Activated CD4-positive, alpha-beta T cell treated with anti-CD3 and anti-CD28 coated beads, Interleukin-2, amount 50 U/mL, for 4 hours (primary cell): ENCODE measurements around the gene HPSE2.
A peak's percentile ranks its signal among the peaks of the same experiment; 100 is the strongest.

ENCODE experiments used
- DNase-seq, 2 experiments: peaks; one replicate each; pipeline ENCODE4 v3.0.0-alpha.2; 2020

Gene HPSE2

GRCh38 chr10:98423691-98424120, 811.9 kb downstream of the HPSE2 start:
- no peak for DNase-seq

GRCh38 chr10:98422182-98422581, 813.5 kb downstream of the HPSE2 start:
- no peak for DNase-seq

- DNase-seq, result no peak
These were observed 814.9 kb downstream of the HPSE2 start for GRCh38 chr10:98420786-98421185.

GRCh38 chr10:98419469-98420261, 816.0 kb downstream of the HPSE2 start:
- DNase-seq, result no peak

- DNase-seq, result no peak
These were observed 816.8 kb downstream of the HPSE2 start for GRCh38 chr10:98418665-98419468.

GRCh38 chr10:98417973-98418664, 817.5 kb downstream of the HPSE2 start:
- DNase-seq, result no peak

GRCh38 chr10:98417481-98417959, 818.1 kb downstream of the HPSE2 start:
- no peak for DNase-seq

GRCh38 chr10:98416606-98417388, 818.9 kb downstream of the HPSE2 start:
- DNase-seq, result no peak

- DNase-seq, result no peak
These were observed 819.9 kb downstream of the HPSE2 start for GRCh38 chr10:98415731-98416119.

- peak; percentile 7 to 13 for DNase-seq
These were observed 820.5 kb downstream of the HPSE2 start, which contains the start of gene PYROXD2 for GRCh38 chr10:98414932-98415730. PYROXD2 (minus strand) TSS chr10:98415182; CDS start chr10:98415135, 47 bp downstream.

GRCh38 chr10:98414578-98414931, 821.1 kb downstream of the HPSE2 start:
- DNase-seq, result no peak

- no peak for DNase-seq
These were observed 823.9 kb downstream of the HPSE2 start for GRCh38 chr10:98411768-98412167.

GRCh38 chr10:98411166-98411565, 824.5 kb downstream of the HPSE2 start:
- no peak for DNase-seq

- DNase-seq, result no peak
These were observed 824.9 kb downstream of the HPSE2 start for GRCh38 chr10:98410759-98411158.

- no peak for DNase-seq
These were observed 825.4 kb downstream of the HPSE2 start for GRCh38 chr10:98410135-98410743.

GRCh38 chr10:98408799-98409198, 826.9 kb downstream of the HPSE2 start:
- no peak for DNase-seq

- DNase-seq, result no peak
These were observed 827.9 kb downstream of the HPSE2 start for GRCh38 chr10:98407744-98408241.
